Endodermal cell (in vitro differentiated cells): ENCODE results near the gene DDX31. TPM values are rescaled to one million over a fixed set of nuclear protein-coding genes. Genes with fewer than 3 reads are reported as not detected.
A peak's percentile ranks its signal among the peaks of the same experiment; 100 is the strongest.

Experiments used
- DNase-seq: peaks from one replicate; pipeline ENCODE4 v3.0.0-alpha.2; 2017
- H3K27ac ChIP-seq: 2 replicates; pipeline ENCODE4 v1.5.1; 2013; ENCODE audit warnings: mild to moderate bottlenecking, low read depth, low read length, moderate library complexity
- H3K27me3 ChIP-seq: 2 replicates; pipeline ENCODE4 v1.6.1; 2013; ENCODE audit warnings: mild to moderate bottlenecking, low read length, moderate library complexity; ENCODE audit not compliant: insufficient read depth, control insufficient read depth, poor library complexity, severe bottlenecking
- H3K36me3 ChIP-seq: 2 replicates; pipeline ENCODE4 v1.7.0; 2013; ENCODE audit warnings: mild to moderate bottlenecking, low read length, moderate library complexity; ENCODE audit not compliant: control insufficient read depth, insufficient read depth
- H3K4me1 ChIP-seq: one replicate; pipeline ENCODE4 v1.7.0; 2013; ENCODE audit warnings: low read length; ENCODE audit not compliant: control insufficient read depth, insufficient read depth
- H3K4me3 ChIP-seq: 2 replicates; pipeline ENCODE4 v1.5.1; 2013; ENCODE audit warnings: mild to moderate bottlenecking, low read length, moderate library complexity
- H3K9ac ChIP-seq: 2 replicates; pipeline ENCODE4 v1.6.1; 2013; ENCODE audit warnings: mild to moderate bottlenecking, low read length, moderate library complexity; ENCODE audit not compliant: poor library complexity, severe bottlenecking; ENCODE audit errors: extremely low read depth
- H3K9me3 ChIP-seq: 2 replicates; pipeline ENCODE4 v1.6.1; 2013; ENCODE audit warnings: mild to moderate bottlenecking, low read length, moderate library complexity; ENCODE audit not compliant: control insufficient read depth
- H3K27ac Mint-ChIP-seq: 2 replicates; pipeline ENCODE4 v1.8.0; 2020; ENCODE audit warnings: mixed read lengths
- H3K27me3 Mint-ChIP-seq: 2 replicates; pipeline ENCODE4 v1.8.0; 2021; ENCODE audit warnings: mild to moderate bottlenecking, mixed read lengths; ENCODE audit not compliant: insufficient read depth
- H3K36me3 Mint-ChIP-seq: 2 replicates; pipeline ENCODE4 v1.8.0; 2020; ENCODE audit warnings: low read depth, mixed read lengths
- H3K4me1 Mint-ChIP-seq: 2 replicates; pipeline ENCODE4 v1.8.0; 2020; ENCODE audit warnings: mixed read lengths
- H3K4me3 Mint-ChIP-seq: 2 replicates; pipeline ENCODE4 v1.8.0; 2020; ENCODE audit warnings: mild to moderate bottlenecking, moderate library complexity, mixed read lengths
- H3K9me3 Mint-ChIP-seq: 2 replicates; pipeline ENCODE4 v1.8.0; 2020; ENCODE audit warnings: mild to moderate bottlenecking, mixed read lengths
- WGBS, 2 experiments: methylation state at CpG; one replicate each; pipeline versions ENCODE4 v1.1.5 to v1.1.7; 2013; ENCODE audit warnings: missing lambda C conversion rate in 2 of 2, mixed read lengths in 1 of 2; ENCODE audit not compliant: insufficient coverage in 1 of 2, insufficient read length in 1 of 2; 5-methylcytosine and 5-hydroxymethylcytosine counted together
- total RNA-seq, 2 donors: library from RNA; stranded (reverse); fragmentation: NEBNext Ultra II Directional in 1 of 2; extraction: Animal tissue kit (Norgen Biotek cat#: 25700) in 1 of 2; gene quantifications; 2 replicates in 1 of 2; 3 replicates in 1 of 2; pipeline ENCODE4 v1.2.1, GENCODE V29; 2021
- TF ChIP-seq, protein P1 (sequence below): fragments of 200-600 bp; sonication (generic); conservative IDR thresholded peaks from 2 replicates; pipeline ENCODE4 v1.5.0; 2021; ENCODE audit warnings: antibody characterized with exemption, mild to moderate bottlenecking

Gene DDX31
- total RNA-seq, 2 donors from 2014 or later = 29.1 to 30.5 TPM

DNA sequence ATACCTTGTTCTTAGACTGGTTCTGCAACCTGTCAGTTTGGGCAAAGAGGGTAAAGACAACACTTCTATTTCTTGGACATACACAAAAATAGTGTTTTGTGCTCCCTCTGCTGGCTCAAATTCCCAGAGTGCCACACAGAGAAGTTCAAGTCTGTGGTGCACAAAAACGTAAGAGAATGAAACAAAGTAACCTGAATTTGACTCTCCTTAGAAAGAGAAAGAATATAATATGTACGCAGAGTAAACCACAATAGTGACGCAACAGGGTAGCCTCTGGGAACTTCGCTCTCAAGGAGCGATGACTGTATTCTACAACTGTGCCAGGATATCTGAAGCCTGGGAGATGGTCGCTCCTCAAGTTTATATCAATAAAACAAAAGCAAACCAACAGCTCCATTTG lies 18.5 kb downstream of the DDX31 start:
- no peaks in the 10 kb centered on the region for H3K9me3 ChIP-seq
- WGBS, 2 experiments = 82 to 86% methylated on average over 2 to 6 of the region's 6 CpGs
- Mint-ChIP-seq H3K36me3 (peaks cover 73% of the 10 kb centered on the region), H3K9me3 (no peaks in the 10 kb centered on the region), H3K4me3 (no peak overlapping the region), H3K4me1 (peaks cover 5% of the 10 kb centered on the region), H3K27me3 (no peaks in the 10 kb centered on the region), H3K27ac (no peak overlapping the region)
- no peak overlapping the region for H3K9ac ChIP-seq
- TF ChIP-seq, protein P1, sequence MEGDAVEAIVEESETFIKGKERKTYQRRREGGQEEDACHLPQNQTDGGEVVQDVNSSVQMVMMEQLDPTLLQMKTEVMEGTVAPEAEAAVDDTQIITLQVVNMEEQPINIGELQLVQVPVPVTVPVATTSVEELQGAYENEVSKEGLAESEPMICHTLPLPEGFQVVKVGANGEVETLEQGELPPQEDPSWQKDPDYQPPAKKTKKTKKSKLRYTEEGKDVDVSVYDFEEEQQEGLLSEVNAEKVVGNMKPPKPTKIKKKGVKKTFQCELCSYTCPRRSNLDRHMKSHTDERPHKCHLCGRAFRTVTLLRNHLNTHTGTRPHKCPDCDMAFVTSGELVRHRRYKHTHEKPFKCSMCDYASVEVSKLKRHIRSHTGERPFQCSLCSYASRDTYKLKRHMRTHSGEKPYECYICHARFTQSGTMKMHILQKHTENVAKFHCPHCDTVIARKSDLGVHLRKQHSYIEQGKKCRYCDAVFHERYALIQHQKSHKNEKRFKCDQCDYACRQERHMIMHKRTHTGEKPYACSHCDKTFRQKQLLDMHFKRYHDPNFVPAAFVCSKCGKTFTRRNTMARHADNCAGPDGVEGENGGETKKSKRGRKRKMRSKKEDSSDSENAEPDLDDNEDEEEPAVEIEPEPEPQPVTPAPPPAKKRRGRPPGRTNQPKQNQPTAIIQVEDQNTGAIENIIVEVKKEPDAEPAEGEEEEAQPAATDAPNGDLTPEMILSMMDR = peak; percentile 65
- H3K4me3 ChIP-seq = no peak overlapping the region
- H3K27ac ChIP-seq = no peak overlapping the region
- no peaks in the 10 kb centered on the region for H3K27me3 ChIP-seq
- no peak for DNase-seq
- peaks cover 83% of the 10 kb centered on the region for H3K36me3 ChIP-seq
- peaks cover 8% of the 10 kb centered on the region for H3K4me1 ChIP-seq

DNA sequence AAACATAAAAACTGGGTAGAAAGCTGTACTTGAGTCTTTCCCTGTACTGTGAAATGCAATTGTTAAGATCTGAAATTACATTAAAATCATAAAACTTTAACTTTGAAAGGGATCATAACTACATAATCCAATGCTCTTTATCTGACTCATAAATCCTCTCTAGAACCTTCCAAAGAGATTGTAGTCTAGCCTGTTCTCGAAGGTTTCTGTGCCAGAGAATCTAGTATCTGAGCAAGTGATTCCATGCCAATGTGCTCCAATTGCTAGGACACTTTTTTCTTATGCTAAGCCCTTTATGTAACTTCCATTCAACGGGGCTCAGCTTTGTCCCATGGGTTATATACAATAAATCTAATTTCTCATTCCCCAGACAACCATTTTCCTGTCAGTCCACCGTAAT lies 21.1 kb downstream of the DDX31 start:
- H3K9ac ChIP-seq = no peak overlapping the region
- H3K27me3 ChIP-seq = no peaks in the 10 kb centered on the region
- TF ChIP-seq, protein P1 = no peak
- Mint-ChIP-seq H3K4me3 (no peak overlapping the region), H3K36me3 (peaks cover 67% of the 10 kb centered on the region), H3K4me1 (peaks cover 12% of the 10 kb centered on the region), H3K27me3 (no peaks in the 10 kb centered on the region), H3K27ac (no peak overlapping the region), H3K9me3 (no peaks in the 10 kb centered on the region)
- H3K36me3 ChIP-seq = peaks cover 91% of the 10 kb centered on the region
- peaks cover 13% of the 10 kb centered on the region for H3K4me1 ChIP-seq
- WGBS, 2 experiments = 94 to 95% methylated on average over 3 of the region's 3 CpGs
- H3K4me3 ChIP-seq = no peak overlapping the region
- H3K27ac ChIP-seq = no peak overlapping the region
- no peak for DNase-seq
- no peaks in the 10 kb centered on the region for H3K9me3 ChIP-seq

DNA sequence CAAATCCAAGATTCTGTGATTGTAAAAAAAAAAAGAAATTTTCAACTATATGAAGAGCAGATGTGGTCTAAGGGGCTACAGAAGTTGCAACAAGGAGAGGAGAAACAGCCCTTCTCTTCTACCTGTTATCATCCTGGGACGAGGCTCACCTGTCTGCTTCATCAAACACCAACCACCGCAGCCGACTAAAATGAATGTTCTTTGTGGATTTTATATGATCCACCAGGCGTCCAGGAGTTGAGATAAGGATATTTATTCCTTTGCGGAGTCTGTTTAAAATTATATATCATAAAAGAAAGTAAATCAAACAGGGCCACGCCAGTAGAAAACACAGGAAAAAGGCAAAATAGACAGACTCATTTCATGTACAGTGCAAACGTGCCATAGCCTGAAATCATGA lies 21.5 kb downstream of the DDX31 start:
- TF ChIP-seq, protein P1 = no peak

More for the DNA sequence above, 21.5 kb downstream of the DDX31 start:
- Mint-ChIP-seq H3K9me3 (no peaks in the 10 kb centered on the region), H3K27me3 (no peaks in the 10 kb centered on the region), H3K27ac (no peak overlapping the region), H3K36me3 (peaks cover 71% of the 10 kb centered on the region), H3K4me3 (no peak overlapping the region), H3K4me1 (peaks cover 12% of the 10 kb centered on the region)
- H3K4me3 ChIP-seq = no peak overlapping the region
- DNase-seq = no peak
- peaks cover 13% of the 10 kb centered on the region for H3K4me1 ChIP-seq
- H3K27me3 ChIP-seq = no peaks in the 10 kb centered on the region
- peaks cover 95% of the 10 kb centered on the region for H3K36me3 ChIP-seq
- H3K9ac ChIP-seq = no peak overlapping the region
- H3K27ac ChIP-seq = no peak overlapping the region
- H3K9me3 ChIP-seq = no peaks in the 10 kb centered on the region
- WGBS, 2 experiments = 90 to 100% methylated on average over 3 to 7 of the region's 7 CpGs
